PC-3 (cell line): Measurements from ENCODE around the gene KIF9.

Source experiments
- EZH2 ChIP-seq: fragments of 300-600 bp; sonication (generic); IDR thresholded peaks from one replicate; pipeline ENCODE4 v1.6.1; 2017; ENCODE audit warnings: antibody characterized with exemption, mild to moderate bottlenecking, low read length; ENCODE audit not compliant: unreplicated experiment
- EZH2phosphoT487 ChIP-seq: fragments of 300-600 bp; sonication (generic); IDR thresholded peaks from 2 replicates; pipeline ENCODE4 v1.6.1; 2018; ENCODE audit warnings: mild to moderate bottlenecking, antibody characterized with exemption, low read length, borderline replicate concordance
- TF ChIP-seq, protein P1 (sequence below): fragments of 300-600 bp; sonication (generic); conservative IDR thresholded peaks from 2 replicates; pipeline ENCODE4 v1.5.1; 2017; ENCODE audit warnings: antibody characterized with exemption, low read depth, mild to moderate bottlenecking, low read length

DNA sequence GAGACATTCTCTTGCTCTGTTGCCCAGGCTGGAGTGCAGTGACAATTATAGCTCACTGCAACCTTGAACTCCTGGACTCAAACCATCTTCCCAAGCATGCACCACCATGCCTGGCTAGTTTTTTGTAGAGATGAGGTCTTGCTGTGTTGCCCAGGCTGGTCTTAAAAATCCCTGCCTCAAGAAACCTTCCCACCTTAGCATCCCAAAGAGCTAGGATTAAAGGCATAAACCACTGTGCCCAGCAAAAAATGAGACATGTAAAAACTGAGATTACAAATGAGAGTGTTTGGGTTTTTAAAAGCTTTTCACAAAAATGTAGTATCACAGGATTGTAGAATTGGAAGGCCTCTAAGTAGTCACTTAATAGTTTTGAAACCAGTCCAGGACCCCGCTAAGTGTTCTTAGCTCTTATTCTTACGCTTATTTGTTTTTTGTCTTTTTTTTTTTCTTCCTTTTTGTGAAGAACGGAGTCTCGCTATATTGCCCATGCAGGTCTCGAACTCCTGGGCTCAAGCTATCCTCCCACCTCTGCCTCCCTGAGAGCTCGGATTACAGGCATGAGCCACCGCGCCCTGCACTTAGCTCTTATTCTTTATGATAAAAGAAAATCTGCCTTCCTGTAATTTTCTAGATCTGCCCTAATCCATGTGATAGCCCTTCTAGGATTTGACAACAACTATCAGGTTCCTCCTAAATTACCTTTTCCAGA is 31.6 kb upstream of the KIF9 start:
- TF ChIP-seq, protein P1, sequence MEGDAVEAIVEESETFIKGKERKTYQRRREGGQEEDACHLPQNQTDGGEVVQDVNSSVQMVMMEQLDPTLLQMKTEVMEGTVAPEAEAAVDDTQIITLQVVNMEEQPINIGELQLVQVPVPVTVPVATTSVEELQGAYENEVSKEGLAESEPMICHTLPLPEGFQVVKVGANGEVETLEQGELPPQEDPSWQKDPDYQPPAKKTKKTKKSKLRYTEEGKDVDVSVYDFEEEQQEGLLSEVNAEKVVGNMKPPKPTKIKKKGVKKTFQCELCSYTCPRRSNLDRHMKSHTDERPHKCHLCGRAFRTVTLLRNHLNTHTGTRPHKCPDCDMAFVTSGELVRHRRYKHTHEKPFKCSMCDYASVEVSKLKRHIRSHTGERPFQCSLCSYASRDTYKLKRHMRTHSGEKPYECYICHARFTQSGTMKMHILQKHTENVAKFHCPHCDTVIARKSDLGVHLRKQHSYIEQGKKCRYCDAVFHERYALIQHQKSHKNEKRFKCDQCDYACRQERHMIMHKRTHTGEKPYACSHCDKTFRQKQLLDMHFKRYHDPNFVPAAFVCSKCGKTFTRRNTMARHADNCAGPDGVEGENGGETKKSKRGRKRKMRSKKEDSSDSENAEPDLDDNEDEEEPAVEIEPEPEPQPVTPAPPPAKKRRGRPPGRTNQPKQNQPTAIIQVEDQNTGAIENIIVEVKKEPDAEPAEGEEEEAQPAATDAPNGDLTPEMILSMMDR: no peak
- TF ChIP-seq EZH2: no peak
- no peak for TF ChIP-seq EZH2phosphoT487
